HG02610 (cell line): ENCODE data around the gene VGLL4.

Experiments
- ATAC-seq: cut with Tn5 transposase; IDR thresholded peaks from one replicate; pipeline ENCODE4 v1.9.1; 2021; ENCODE audit warnings: mild to moderate bottlenecking, moderate library complexity; ENCODE audit not compliant: unreplicated experiment

VGLL4 gene

GRCh38 chr3:11553436-11554235 lies 90.1 kb downstream of the VGLL4 start:
- ATAC-seq = no peak

DNA sequence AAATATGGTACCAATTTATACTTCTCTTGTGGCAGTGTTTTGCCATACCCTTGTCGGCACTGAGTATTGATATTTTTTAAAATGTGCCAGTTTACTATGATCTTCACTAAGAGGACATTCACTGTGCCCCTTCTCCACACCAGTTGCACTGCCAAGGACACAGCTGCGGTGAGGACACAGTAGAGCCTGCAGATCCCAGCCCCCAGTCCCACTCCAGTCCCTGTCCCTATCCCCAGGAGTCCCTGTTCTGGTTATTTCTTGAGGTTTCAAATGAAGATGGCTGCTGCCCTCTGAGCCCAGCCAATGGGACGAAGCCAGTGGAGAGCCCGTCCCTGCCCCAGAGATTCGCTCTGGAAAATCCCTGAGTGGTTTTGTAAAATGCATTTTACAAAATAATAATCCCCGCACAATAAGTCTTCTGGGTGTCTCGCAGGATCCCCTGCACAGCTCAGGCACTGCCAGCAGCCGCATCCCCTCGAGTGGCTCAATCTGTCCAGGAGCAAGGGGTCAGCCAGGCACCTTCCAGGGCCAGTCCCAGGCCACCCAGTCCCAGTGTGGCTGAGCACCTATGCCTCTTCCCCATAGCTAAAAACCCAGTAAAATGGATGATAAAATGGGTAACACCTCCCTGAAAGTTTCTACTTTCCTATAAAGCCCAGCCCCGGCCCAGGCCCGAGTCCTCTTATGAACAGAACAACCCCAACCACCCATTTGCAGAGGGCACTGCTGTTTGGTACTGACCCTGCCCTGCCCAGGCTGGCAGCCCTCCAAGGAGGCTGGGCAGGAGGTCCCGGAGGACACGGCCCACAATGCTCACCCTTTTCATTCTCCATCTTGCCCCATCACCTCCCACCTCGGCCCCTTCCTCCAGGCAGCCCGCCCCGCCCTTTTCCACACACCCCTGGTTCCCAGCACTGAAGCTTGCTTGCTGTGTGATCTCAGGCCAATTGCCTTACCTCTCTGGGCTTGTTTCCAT lies 91.1 kb downstream of the VGLL4 start:
- no peak for ATAC-seq

DNA sequence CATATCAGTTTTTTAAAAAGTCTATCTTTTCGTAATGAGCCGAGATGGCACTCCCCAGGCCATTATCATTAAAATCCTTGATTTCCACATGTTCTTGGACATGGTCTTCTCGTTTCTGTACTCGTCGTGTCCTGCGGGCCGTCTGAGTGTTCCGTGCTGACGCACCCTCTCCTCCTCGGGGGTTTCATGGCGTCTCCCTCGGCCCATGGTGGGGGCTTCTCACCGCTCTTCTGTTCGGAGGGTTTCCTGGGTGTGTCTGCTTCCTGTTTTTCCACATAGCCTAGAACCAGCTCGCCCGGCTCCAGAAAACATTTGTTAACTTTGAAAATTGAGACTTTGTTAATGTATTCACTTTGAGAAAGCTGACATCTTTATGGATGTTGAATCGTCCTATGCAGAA lies 92.7 kb downstream of the VGLL4 start:
- no peak for ATAC-seq

- no peak for ATAC-seq
These were observed 94.1 kb downstream of the VGLL4 start for GRCh38 chr3:11549580-11550140.

DNA sequence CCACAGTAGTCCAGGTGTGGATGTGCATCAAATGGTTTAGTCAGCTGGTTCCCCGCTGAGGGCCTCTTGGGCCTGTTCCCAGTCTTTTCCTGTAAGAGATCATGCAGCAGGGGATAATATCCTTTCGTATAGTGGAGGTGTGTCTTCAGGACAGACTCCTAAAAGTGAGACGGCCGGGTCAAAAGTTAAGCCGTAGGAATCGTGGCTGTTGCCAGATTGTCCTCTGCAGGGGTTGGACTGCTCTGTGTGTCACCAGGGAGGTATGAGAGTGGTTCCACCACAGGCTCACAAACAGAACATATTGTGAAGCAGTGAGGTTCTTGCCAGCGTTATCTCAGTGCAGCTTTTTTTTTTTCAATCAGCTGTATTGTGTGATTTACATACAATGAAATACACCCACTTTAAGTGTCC lies 95.0 kb downstream of the VGLL4 start:
- no peak for ATAC-seq

DNA sequence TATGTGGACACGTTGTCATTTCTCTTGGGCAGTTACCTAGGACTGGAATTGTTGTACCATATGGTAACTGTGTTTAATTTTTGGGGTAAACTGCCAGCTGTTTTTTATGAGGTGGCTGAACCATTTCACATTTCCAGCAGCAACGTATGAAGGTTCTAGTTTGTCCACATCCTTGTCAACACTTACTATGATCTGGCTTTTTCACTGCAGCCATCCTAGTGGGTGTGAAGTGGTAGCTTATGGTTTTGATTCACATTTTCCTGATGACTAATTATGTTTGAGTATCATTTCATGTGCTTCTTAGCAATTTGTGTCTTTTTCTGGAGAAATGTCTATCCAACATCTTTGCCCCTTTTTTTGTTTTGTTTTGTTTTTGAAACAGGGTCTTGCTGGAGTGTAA lies 96.2 kb downstream of the VGLL4 start:
- ATAC-seq = no peak

DNA sequence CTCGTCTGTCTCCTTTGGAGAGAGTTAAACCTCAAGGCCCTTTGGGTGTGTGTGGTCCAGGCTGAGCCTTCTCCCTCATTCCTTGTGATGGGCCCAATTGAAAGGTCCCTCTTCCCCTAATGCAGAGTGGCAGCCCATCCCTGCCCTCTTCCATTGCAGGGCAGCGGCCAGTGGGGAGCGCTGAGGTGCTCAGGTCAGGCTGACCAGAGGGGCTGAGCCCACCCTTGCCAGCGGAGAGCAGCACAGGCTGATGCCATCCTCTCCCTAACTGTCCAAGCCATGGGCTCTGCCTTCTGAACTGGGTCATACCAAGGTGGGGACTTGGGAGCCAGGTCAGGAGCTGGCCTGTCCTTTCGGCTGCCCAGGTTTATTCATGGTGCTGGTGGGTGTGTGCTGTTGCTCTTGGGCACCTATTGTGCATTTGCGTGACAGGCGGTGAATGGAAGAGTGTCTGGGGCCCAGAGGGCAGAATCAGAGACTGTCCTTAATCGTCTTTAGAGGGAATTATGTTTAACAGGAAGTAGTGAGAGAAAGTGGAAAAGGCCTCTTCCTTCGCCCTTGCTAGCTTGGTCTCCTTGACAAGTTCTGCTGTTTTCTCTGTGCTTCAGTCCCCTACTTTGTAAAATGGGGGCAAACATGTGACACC lies 96.9 kb downstream of the VGLL4 start:
- ATAC-seq = no peak

GRCh38 chr3:11545186-11545851 lies 98.4 kb downstream of the VGLL4 start:
- no peak for ATAC-seq

DNA sequence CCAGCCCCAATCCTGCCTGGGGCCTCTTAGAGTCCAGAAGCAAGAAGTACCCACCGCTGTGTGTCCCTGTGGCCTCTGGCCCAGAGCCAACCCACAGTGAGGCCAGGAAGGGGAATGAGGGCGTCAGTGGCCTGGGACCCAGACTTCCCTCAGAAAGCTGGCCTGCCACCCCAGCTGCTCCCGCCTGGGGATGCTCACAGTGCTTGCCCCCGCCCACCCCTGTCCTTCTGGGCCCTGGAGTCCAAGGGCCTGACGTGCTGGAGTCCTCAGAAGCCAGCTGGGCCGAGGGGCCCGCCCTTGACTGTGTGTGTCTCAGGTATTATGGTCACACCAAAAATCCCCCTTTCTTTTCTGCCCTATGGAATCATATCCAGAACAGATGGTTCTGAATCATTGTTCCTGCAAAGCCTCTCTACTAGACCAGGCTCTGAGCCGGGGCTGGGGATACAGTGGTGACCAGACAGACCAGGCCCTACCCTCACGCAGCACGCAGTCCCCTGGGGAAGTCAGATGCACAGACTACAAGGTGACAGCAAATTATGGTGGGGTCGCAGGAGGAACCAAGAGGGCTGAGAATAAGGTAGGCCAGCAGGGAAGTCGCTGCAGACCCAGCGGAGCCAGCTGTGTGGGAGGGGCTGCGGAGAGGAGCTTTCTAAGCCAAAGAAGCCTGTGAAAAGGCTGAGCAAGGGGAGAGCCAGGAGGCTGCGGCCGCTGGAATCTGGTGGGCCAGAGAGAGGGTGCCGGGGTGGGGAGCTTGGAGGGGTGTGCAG lies 99.1 kb downstream of the VGLL4 start:
- no peak for ATAC-seq

- no peak for ATAC-seq
These were observed 99.7 kb downstream of the VGLL4 start for GRCh38 chr3:11543948-11544387.

GRCh38 chr3:11543141-11543947 lies 100.4 kb downstream of the VGLL4 start:
- ATAC-seq = no peak

GRCh38 chr3:11542551-11542950 lies 101.2 kb downstream of the VGLL4 start:
- ATAC-seq = no peak

DNA sequence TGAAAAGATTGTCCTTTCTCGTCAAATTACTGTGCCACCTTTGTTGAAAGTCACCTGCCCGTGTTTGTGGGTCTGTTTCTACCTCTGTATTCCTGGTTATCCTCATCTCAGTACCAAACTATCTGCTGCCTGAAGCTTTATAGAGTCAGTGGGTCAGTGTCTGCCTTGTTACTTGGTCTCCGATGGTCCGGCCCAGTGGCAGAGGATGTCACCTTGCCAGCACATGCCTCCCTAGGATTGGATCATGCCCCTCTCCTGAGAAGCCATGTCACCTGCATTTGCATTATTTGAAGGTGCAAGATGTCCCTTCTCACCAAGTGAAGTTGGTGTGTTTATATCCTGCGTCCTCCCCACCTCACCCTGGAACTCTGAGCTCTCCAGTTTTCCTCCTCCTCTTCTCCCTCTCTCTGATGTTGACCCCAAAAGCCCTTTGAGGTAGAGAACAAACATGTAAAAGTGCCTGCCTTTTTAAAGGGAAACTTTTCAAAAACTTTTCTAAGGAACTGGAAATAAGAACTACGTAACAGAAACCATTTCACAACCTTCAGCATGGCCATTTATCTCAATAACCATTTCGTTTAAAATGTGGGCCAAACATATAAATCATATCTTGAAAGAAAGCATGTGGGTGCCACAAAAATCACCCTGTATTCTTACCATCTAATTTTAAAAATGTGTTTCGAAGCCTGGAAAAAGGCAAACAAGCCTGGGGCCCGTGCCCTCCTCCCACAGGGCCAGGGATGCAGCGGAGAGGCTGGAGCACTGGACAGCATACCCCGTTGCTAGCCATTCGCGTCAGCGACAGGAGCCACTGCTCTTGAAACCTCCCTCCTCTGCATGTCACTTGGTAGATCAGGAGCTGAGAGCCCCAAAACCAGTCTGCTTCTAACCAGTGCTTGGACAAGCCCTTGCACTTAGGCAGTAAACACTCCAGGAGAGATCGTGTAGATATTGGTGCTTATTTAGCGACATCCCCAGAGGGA lies 102.1 kb downstream of the VGLL4 start:
- no peak for ATAC-seq

GRCh38 chr3:11539677-11540076 lies 104.0 kb downstream of the VGLL4 start:
- ATAC-seq = no peak

GRCh38 chr3:11539218-11539617 lies 104.5 kb downstream of the VGLL4 start:
- no peak for ATAC-seq

DNA sequence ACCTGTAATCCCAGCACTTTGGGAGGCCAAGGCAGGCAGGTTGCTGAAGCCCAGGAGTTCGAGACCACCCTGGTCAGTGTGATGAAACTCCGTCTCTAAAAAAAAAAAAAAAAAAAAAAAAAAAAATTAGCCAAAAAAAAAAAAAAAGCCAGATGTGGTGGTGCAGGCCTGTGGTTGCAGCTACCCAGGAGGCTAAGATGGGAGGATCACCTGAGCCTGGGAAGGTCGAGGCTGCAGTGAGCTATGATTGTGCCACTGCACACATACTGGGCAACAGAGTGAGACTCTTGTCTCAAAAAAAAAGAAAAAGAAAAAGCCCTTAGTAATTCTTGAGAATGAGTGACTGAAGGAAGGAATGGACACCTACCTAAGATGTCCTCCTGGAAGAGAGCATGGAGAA lies 105.1 kb downstream of the VGLL4 start:
- no peak for ATAC-seq

GRCh38 chr3:11536936-11537612 lies 106.6 kb downstream of the VGLL4 start:
- no peak for ATAC-seq
